SK-N-SH treated with all-trans-retinoic acid at 6 μM for 48 hours (cell line): ENCODE results near the gene STYK1.

ENCODE experiments used
- ARNTL ChIP-seq: fragments of 450-650 bp; formaldehyde crosslinking; IDR thresholded peaks from 2 replicates; pipeline ENCODE4 v1.5.0; 2020; ENCODE audit warnings: low read depth, mild to moderate bottlenecking, moderate library complexity, borderline replicate concordance
- PATZ1 ChIP-seq: fragments of 250-450 bp; sonication (Bioruptor Pico); IDR thresholded peaks from 2 replicates; pipeline ENCODE4 v1.8.0; 2020; ENCODE audit warnings: mild to moderate bottlenecking, moderate library complexity, borderline replicate concordance
- RARB ChIP-seq: fragments of 250-450 bp; sonication (Bioruptor Pico); IDR thresholded peaks from 2 replicates; pipeline ENCODE4 v1.8.0; 2021; ENCODE audit warnings: mild to moderate bottlenecking, moderate library complexity
- TCF4 ChIP-seq: fragments of 250-450 bp; sonication (Bioruptor Pico); IDR thresholded peaks from 2 replicates; pipeline ENCODE4 v1.8.0; 2021; ENCODE audit warnings: mild to moderate bottlenecking, moderate library complexity, borderline replicate concordance
- ZFP3 ChIP-seq: fragments of 250-450 bp; sonication (Bioruptor Pico); IDR thresholded peaks from 2 replicates; pipeline ENCODE4 v1.5.0; 2020; ENCODE audit warnings: mild to moderate bottlenecking, moderate library complexity
- TF ChIP-seq, protein P1 (sequence below): fragments of 250-450 bp; sonication (Bioruptor Pico); IDR thresholded peaks from 2 replicates; pipeline ENCODE4 v1.5.1; 2020; ENCODE audit warnings: low read depth, mild to moderate bottlenecking, moderate library complexity

GRCh38 chr12:10697156-10697555 is 23.3 kb upstream of the STYK1 start:
- TF ChIP-seq TCF4 (CRISPR knock-in tag) (no peak), PATZ1 (CRISPR knock-in tag) (no peak), RARB (CRISPR knock-in tag) (no peak), ARNTL (CRISPR knock-in tag) (no peak), ZFP3 (no peak)
- TF ChIP-seq, protein P1, sequence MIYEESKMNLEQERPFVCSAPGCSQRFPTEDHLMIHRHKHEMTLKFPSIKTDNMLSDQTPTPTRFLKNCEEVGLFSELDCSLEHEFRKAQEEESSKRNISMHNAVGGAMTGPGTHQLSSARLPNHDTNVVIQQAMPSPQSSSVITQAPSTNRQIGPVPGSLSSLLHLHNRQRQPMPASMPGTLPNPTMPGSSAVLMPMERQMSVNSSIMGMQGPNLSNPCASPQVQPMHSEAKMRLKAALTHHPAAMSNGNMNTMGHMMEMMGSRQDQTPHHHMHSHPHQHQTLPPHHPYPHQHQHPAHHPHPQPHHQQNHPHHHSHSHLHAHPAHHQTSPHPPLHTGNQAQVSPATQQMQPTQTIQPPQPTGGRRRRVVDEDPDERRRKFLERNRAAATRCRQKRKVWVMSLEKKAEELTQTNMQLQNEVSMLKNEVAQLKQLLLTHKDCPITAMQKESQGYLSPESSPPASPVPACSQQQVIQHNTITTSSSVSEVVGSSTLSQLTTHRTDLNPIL (CRISPR knock-in tag), result no peak
